NT2/D1 (cell line): ENCODE results near the gene PKDCC.
"Not testable (repeated sequence)": the region's sequence is repeated elsewhere in the genome, so short reads cannot be mapped to it uniquely, and the experiment has no call there.

Source experiments
- DNase-seq: peaks from one replicate; pipeline ENCODE4 v3.0.0-alpha.2; 2011; ENCODE audit warnings: low read depth, low spot score
- H3K27me3 ChIP-seq: 2 replicates; pipeline ENCODE4 v1.6.0; 2011; ENCODE audit warnings: mild to moderate bottlenecking; ENCODE audit not compliant: insufficient read length, insufficient read depth
- H3K36me3 ChIP-seq: 2 replicates; pipeline ENCODE4 v1.6.1; 2011; ENCODE audit warnings: mild to moderate bottlenecking, low read length, mixed read lengths; ENCODE audit not compliant: insufficient read depth, insufficient read length
- H3K4me1 ChIP-seq: 2 replicates; pipeline ENCODE4 v1.5.1; 2011; ENCODE audit not compliant: insufficient read depth, insufficient read length
- H3K4me3 ChIP-seq: 2 replicates; pipeline ENCODE4 v1.5.1; 2011; ENCODE audit warnings: low read depth; ENCODE audit not compliant: insufficient read length
- H3K9ac ChIP-seq: 2 replicates; pipeline ENCODE4 v1.6.0; 2011; ENCODE audit warnings: low read depth; ENCODE audit not compliant: insufficient read length
- H3K9me3 ChIP-seq: 2 replicates; pipeline ENCODE4 v1.5.1; 2011; ENCODE audit warnings: mild to moderate bottlenecking, low read length; ENCODE audit not compliant: insufficient read depth
- SUZ12 ChIP-seq: IDR thresholded peaks from 2 replicates; pipeline ENCODE4 v1.6.1; 2011; ENCODE audit not compliant: insufficient read length, insufficient read depth; ENCODE audit errors: extremely low read depth
- YY1 ChIP-seq: IDR thresholded peaks from 2 replicates; pipeline ENCODE4 v1.6.1; 2011; ENCODE audit not compliant: insufficient read length, insufficient read depth
- ZNF274 ChIP-seq: IDR thresholded peaks from 2 replicates; pipeline ENCODE4 v1.6.1; 2011; ENCODE audit warnings: mild to moderate bottlenecking, low read depth, low read length

Gene PKDCC

GRCh38 chr2:42079737-42080287 is 32.0 kb downstream of the PKDCC start:
- no peaks in the 10 kb centered on the region for H3K36me3 ChIP-seq
- H3K4me1 ChIP-seq: peaks cover under 1% of the 10 kb centered on the region
- H3K27me3 ChIP-seq: no peaks in the 10 kb centered on the region
- TF ChIP-seq YY1: no peak
- TF ChIP-seq ZNF274: no peak
- TF ChIP-seq SUZ12: no peak
- peaks cover 4% of the 10 kb centered on the region; the same call in 1 of the 2 replicates for H3K9me3 ChIP-seq
- H3K4me3 ChIP-seq: no peak overlapping the region
- DNase-seq: no peak
- H3K9ac ChIP-seq: no peak overlapping the region

DNA sequence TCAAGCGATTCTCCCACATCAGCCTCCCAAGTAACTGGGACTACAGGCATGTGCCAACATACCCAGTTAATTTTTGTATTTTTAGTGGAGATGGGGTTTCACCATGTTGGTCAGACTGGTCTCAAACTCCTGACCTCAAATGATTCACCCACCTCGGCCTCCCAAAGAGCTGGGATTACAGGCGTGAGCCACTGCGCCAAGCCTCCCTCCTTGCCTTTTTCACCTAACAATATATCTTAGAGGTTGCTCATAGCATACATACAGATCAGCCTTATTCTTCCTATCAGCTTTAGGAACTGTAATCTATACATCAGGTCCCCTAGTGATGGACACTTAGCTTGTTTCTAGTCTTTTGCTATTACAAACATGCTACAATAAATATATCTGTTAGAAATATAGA is 33.3 kb downstream of the PKDCC start:
- not testable (repeated sequence) for H3K9ac ChIP-seq, H3K4me3 ChIP-seq

GRCh38 chr2:42082016-42082415 is 34.2 kb downstream of the PKDCC start:
- H3K27me3 ChIP-seq: peaks cover 5% of the 10 kb centered on the region
- DNase-seq: no peak
- no peak for TF ChIP-seq SUZ12
- TF ChIP-seq YY1: no peak
- no peak for TF ChIP-seq ZNF274
- no peaks in the 10 kb centered on the region for H3K9me3 ChIP-seq
- H3K9ac ChIP-seq: no peak overlapping the region
- no peaks in the 10 kb centered on the region for H3K36me3 ChIP-seq
- no peaks in the 10 kb centered on the region for H3K4me1 ChIP-seq
- H3K4me3 ChIP-seq: no peak overlapping the region

More for the DNA sequence above, 33.3 kb downstream of the PKDCC start:
- not testable (repeated sequence) for H3K36me3 ChIP-seq, DNase-seq, H3K4me1 ChIP-seq, H3K9me3 ChIP-seq, H3K27me3 ChIP-seq

GRCh38 chr2:42084231-42084671 is 36.4 kb downstream of the PKDCC start:
- no peak for DNase-seq
- H3K4me3 ChIP-seq: no peak overlapping the region
- TF ChIP-seq ZNF274 (no peak), SUZ12 (no peak), YY1 (no peak)
- no peaks in the 10 kb centered on the region for H3K36me3 ChIP-seq
- peaks cover 18% of the 10 kb centered on the region for H3K27me3 ChIP-seq
- H3K4me1 ChIP-seq: no peaks in the 10 kb centered on the region
- H3K9ac ChIP-seq: no peak overlapping the region
- no peaks in the 10 kb centered on the region for H3K9me3 ChIP-seq

- H3K9me3 ChIP-seq, H3K4me1 ChIP-seq, H3K9ac ChIP-seq: not testable (repeated sequence)
These were observed 37.2 kb downstream of the PKDCC start for GRCh38 chr2:42085070-42085469.

DNA sequence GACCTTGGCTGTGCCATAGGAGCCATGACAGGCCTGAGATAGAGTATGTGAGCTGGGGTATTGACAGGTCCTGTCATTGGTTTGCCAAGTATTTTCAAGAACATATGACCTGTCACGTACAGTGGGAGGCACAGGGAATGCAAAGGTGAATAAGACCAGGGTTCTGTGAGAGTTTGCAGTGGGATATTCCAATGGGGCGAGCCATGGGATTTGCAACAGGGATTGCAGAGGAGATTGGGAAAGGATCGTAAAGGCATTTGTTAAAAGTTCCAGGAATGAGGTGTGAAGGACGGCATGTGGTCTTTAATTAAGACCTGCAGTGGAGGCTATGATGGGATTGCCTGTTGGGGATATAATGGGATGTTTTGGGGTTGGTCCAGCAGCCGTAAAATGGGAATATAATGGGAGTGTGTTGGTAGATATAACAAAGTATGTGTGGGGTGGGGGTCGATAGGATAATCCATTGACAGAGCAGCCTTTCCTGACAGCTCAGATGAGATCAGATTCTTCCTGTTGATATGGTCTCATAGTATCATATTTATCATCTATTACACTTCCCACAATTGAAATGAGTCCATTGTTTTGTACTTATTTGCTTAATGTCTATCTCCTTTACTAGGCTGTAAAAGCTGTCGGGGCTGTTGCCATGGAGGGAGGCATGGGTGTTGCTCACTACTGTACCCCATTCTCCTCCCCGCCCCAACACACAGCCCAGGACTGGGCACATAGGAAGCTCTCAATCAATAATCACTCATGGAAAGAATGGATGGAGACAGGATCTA is 38.1 kb downstream of the PKDCC start:
- no peaks in the 10 kb centered on the region for H3K4me1 ChIP-seq
- peaks cover 35% of the 10 kb centered on the region for H3K27me3 ChIP-seq
- no peak overlapping the region for H3K4me3 ChIP-seq
- DNase-seq: no peak
- no peaks in the 10 kb centered on the region for H3K9me3 ChIP-seq
- TF ChIP-seq YY1: no peak
- no peak for TF ChIP-seq SUZ12
- no peak for TF ChIP-seq ZNF274
- no peak overlapping the region for H3K9ac ChIP-seq
- H3K36me3 ChIP-seq: no peaks in the 10 kb centered on the region

More at GRCh38 chr2:42085070-42085469, 37.2 kb downstream of the PKDCC start:
- peaks cover 26% of the 10 kb centered on the region for H3K27me3 ChIP-seq
- not testable (repeated sequence) for H3K36me3 ChIP-seq, H3K4me3 ChIP-seq, DNase-seq

GRCh38 chr2:42086500-42086953 is 38.7 kb downstream of the PKDCC start:
- Histone ChIP-seq H3K27me3 (peaks cover 41% of the 10 kb centered on the region), H3K9ac (peak overlapping the region; percentile 42), H3K4me1 (no peaks in the 10 kb centered on the region), H3K9me3 (no peaks in the 10 kb centered on the region), H3K4me3 (no peak overlapping the region), H3K36me3 (no peaks in the 10 kb centered on the region)
- DNase-seq: peak; percentile 62
- TF ChIP-seq ZNF274 (no peak), SUZ12 (no peak), YY1 (no peak)
